ENCODE data around the gene MRPL38.

DNA sequence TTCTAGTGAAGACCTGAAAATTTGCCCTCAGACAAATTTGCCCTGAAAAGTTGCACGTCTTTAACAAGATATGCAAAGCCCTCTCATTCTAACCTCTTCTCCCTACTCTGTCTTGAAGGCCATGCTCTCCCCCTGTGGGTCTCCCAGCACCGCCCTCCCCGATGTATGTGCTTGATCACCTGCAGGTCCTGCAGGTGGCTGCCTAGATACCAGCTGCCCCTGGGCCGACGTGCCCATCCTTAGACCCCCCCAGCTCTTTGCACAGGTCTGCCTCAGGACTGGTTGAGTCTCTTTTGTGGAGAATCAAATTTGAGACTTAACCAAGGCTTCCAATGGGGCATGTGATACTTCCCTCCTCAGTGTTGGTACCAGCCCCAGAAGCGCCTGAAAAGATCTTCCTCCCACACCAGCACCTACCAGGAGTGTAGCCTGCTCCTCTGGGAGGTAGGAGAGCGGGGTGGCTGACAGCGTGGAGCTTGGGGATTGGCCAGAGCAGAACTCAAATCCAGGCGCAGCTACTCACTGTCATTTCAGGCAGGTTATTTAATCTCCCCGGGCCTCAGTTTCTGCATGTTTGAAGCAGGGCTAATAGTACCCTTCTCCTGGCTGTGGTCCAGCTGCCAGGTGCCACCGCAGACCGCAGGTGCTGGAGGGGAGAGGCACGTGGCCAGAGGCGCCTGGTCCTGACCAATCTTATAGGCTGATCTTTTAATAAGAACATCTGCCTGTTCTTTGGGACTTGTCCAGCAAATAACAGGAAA lies 4.5 kb upstream of the MRPL38 start:
- TF ChIP-seq, protein P1, sequence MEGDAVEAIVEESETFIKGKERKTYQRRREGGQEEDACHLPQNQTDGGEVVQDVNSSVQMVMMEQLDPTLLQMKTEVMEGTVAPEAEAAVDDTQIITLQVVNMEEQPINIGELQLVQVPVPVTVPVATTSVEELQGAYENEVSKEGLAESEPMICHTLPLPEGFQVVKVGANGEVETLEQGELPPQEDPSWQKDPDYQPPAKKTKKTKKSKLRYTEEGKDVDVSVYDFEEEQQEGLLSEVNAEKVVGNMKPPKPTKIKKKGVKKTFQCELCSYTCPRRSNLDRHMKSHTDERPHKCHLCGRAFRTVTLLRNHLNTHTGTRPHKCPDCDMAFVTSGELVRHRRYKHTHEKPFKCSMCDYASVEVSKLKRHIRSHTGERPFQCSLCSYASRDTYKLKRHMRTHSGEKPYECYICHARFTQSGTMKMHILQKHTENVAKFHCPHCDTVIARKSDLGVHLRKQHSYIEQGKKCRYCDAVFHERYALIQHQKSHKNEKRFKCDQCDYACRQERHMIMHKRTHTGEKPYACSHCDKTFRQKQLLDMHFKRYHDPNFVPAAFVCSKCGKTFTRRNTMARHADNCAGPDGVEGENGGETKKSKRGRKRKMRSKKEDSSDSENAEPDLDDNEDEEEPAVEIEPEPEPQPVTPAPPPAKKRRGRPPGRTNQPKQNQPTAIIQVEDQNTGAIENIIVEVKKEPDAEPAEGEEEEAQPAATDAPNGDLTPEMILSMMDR (IDR thresholded peaks at IDR 0.05 in 2 of 3, conservative IDR thresholded peaks at IDR 0.05 in 1 of 3; ENCODE audit: borderline replicate concordance in 1 of 3, insufficient read depth in 1 of 3, low read depth in 2 of 3, low read length in 2 of 3) = no peak
- TF ChIP-seq ZNF274 (IDR thresholded peaks at IDR 0.05; ENCODE audit: low read depth, low read length) (no peak), POLR2A (IDR thresholded peaks at IDR 0.05; ENCODE audit: borderline replicate concordance, extremely low read depth, insufficient read depth, insufficient read length) (no peak), YY1 (IDR thresholded peaks at IDR 0.05; ENCODE audit: extremely low read depth, insufficient replicate concordance, low read depth, low read length) (no peak), CEBPB (IDR thresholded peaks at IDR 0.05; ENCODE audit: low read depth) (no peak), ATF3 (IDR thresholded peaks at IDR 0.05) (no peak), POLR2AphosphoS5 (IDR thresholded peaks at IDR 0.05; ENCODE audit: low read depth, low read length) (no peak), EZH2 (IDR thresholded peaks at IDR 0.05) (no peak), ELF1 (IDR thresholded peaks at IDR 0.05; ENCODE audit: borderline replicate concordance, low read depth) (no peak), FOSL1 (IDR thresholded peaks at IDR 0.05; ENCODE audit: low read depth) (no peak)
- TF ChIP-seq, protein P2, sequence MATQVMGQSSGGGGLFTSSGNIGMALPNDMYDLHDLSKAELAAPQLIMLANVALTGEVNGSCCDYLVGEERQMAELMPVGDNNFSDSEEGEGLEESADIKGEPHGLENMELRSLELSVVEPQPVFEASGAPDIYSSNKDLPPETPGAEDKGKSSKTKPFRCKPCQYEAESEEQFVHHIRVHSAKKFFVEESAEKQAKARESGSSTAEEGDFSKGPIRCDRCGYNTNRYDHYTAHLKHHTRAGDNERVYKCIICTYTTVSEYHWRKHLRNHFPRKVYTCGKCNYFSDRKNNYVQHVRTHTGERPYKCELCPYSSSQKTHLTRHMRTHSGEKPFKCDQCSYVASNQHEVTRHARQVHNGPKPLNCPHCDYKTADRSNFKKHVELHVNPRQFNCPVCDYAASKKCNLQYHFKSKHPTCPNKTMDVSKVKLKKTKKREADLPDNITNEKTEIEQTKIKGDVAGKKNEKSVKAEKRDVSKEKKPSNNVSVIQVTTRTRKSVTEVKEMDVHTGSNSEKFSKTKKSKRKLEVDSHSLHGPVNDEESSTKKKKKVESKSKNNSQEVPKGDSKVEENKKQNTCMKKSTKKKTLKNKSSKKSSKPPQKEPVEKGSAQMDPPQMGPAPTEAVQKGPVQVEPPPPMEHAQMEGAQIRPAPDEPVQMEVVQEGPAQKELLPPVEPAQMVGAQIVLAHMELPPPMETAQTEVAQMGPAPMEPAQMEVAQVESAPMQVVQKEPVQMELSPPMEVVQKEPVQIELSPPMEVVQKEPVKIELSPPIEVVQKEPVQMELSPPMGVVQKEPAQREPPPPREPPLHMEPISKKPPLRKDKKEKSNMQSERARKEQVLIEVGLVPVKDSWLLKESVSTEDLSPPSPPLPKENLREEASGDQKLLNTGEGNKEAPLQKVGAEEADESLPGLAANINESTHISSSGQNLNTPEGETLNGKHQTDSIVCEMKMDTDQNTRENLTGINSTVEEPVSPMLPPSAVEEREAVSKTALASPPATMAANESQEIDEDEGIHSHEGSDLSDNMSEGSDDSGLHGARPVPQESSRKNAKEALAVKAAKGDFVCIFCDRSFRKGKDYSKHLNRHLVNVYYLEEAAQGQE (IDR thresholded peaks at IDR 0.05; ENCODE audit: low read depth) = no peak
- TF ChIP-seq, protein P3, sequence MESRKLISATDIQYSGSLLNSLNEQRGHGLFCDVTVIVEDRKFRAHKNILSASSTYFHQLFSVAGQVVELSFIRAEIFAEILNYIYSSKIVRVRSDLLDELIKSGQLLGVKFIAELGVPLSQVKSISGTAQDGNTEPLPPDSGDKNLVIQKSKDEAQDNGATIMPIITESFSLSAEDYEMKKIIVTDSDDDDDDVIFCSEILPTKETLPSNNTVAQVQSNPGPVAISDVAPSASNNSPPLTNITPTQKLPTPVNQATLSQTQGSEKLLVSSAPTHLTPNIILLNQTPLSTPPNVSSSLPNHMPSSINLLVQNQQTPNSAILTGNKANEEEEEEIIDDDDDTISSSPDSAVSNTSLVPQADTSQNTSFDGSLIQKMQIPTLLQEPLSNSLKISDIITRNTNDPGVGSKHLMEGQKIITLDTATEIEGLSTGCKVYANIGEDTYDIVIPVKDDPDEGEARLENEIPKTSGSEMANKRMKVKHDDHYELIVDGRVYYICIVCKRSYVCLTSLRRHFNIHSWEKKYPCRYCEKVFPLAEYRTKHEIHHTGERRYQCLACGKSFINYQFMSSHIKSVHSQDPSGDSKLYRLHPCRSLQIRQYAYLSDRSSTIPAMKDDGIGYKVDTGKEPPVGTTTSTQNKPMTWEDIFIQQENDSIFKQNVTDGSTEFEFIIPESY (IDR thresholded peaks at IDR 0.05; ENCODE audit: extremely low read depth, insufficient replicate concordance, low read length) = no peak
